LNCaP clone FGC (cell line): Measurements from ENCODE around the gene ILF2.

Experiments
- DNase-seq: peaks from one replicate; pipeline ENCODE4 v3.0.0-alpha.2; 2011; ENCODE audit warnings: low read depth
- H3K4me3 ChIP-seq: 2 replicates; pipeline ENCODE4 v1.5.1; 2011; ENCODE audit warnings: mild to moderate bottlenecking, low read depth, low read length, control low read depth
- CTCF ChIP-seq: IDR thresholded peaks from 2 replicates; pipeline ENCODE4 v1.5.1; 2012; ENCODE audit warnings: mild to moderate bottlenecking; ENCODE audit not compliant: control insufficient read depth, insufficient read depth; ENCODE audit errors: extremely low read depth

Gene ILF2

GRCh38 chr1:153635872-153636271 lies 34.9 kb downstream of the ILF2 start:
- TF ChIP-seq CTCF, result no peak
- no peak for DNase-seq
- H3K4me3 ChIP-seq, result no peak overlapping the region

- no peak for TF ChIP-seq CTCF
- DNase-seq, result peak; percentile 96
Observed at GRCh38 chr1:153633754-153634665, 36.8 kb downstream of the ILF2 start, which contains the start of gene CHTOP. Gene CHTOP (plus strand): TSS chr1:153634066. CDS start chr1:153636589, 2,523 bp downstream.

GRCh38 chr1:153633161-153633753 lies 37.5 kb downstream of the ILF2 start:
- H3K4me3 ChIP-seq, result peak overlapping the region; percentile 97
- DNase-seq, result no peak
- TF ChIP-seq CTCF, result no peak

More at GRCh38 chr1:153633754-153634665, 36.8 kb downstream of the ILF2 start, which contains the start of gene CHTOP:
- H3K4me3 ChIP-seq, result peak within 1 kb of the TSS; percentile 97

- no peak for DNase-seq
- H3K4me3 ChIP-seq, result no peak overlapping the region
- no peak for TF ChIP-seq CTCF
Observed at GRCh38 chr1:153631047-153632022, 39.5 kb downstream of the ILF2 start.

GRCh38 chr1:153630384-153630783 lies 40.4 kb downstream of the ILF2 start:
- H3K4me3 ChIP-seq, result no peak overlapping the region
- DNase-seq, result no peak
- no peak for TF ChIP-seq CTCF

GRCh38 chr1:153629971-153630370 lies 40.8 kb downstream of the ILF2 start:
- DNase-seq, result no peak
- no peak overlapping the region for H3K4me3 ChIP-seq

More at GRCh38 chr1:153629971-153630370, 40.8 kb downstream of the ILF2 start:
- TF ChIP-seq CTCF, result no peak
